ENCODE measurements around the gene SIVA1.

The SIVA1 gene

GRCh38 chr14:104776961-104777807, 24.2 kb downstream of the SIVA1 start:
- ChIA-PET CTCF (no interaction called here), POLR2A (no interaction called here)
- TF ChIP-seq CTBP1 (IDR thresholded peaks at IDR 0.05; ENCODE audit: borderline replicate concordance) (no peak), FOXA1 (IDR thresholded peaks at IDR 0.05) (no peak), ZNF384 (IDR thresholded peaks at IDR 0.05) (no peak), BHLHE40 (IDR thresholded peaks at IDR 0.05; ENCODE audit: borderline replicate concordance) (no peak), SUZ12 (IDR thresholded peaks at IDR 0.05) (no peak), FOXK2 (IDR thresholded peaks at IDR 0.05) (no peak), LEF1 (IDR thresholded peaks at IDR 0.05; ENCODE audit: borderline replicate concordance) (no peak), ELF4 (IDR thresholded peaks at IDR 0.05) (no peak), NFRKB (IDR thresholded peaks at IDR 0.05) (no peak), L3MBTL2 (conservative IDR thresholded peaks at IDR 0.05) (no peak), FOXM1 (IDR thresholded peaks at IDR 0.05; ENCODE audit: borderline replicate concordance) (no peak), SP1 (IDR thresholded peaks at IDR 0.05) (no peak), HDGF (IDR thresholded peaks at IDR 0.05; ENCODE audit: borderline replicate concordance) (no peak), ARNT (IDR thresholded peaks at IDR 0.05) (no peak), PKNOX1 (IDR thresholded peaks at IDR 0.05) (no peak), TARDBP (IDR thresholded peaks at IDR 0.05) (no peak)
- no peak for DNase-seq (ENCODE audit: extremely low spot score)

GRCh38 chr14:104777808-104778249, 24.9 kb downstream of the SIVA1 start:
- no peak for TF ChIP-seq L3MBTL2 (conservative IDR thresholded peaks at IDR 0.05)
- TF ChIP-seq ELF4 (IDR thresholded peaks at IDR 0.05): no peak
- TF ChIP-seq BHLHE40 (IDR thresholded peaks at IDR 0.05; ENCODE audit: borderline replicate concordance): no peak
- TF ChIP-seq CTBP1 (IDR thresholded peaks at IDR 0.05; ENCODE audit: borderline replicate concordance): no peak
- TF ChIP-seq NFRKB (IDR thresholded peaks at IDR 0.05): no peak
- TF ChIP-seq TARDBP (IDR thresholded peaks at IDR 0.05): no peak
- no peak for TF ChIP-seq SUZ12 (IDR thresholded peaks at IDR 0.05)
- TF ChIP-seq ARNT (IDR thresholded peaks at IDR 0.05): no peak
- no peak for TF ChIP-seq FOXA1 (IDR thresholded peaks at IDR 0.05)
- no peak for TF ChIP-seq FOXM1 (IDR thresholded peaks at IDR 0.05; ENCODE audit: borderline replicate concordance)
- TF ChIP-seq FOXK2 (IDR thresholded peaks at IDR 0.05): no peak
- no peak for TF ChIP-seq HDGF (IDR thresholded peaks at IDR 0.05; ENCODE audit: borderline replicate concordance)
- TF ChIP-seq SP1 (IDR thresholded peaks at IDR 0.05): no peak
- no peak for TF ChIP-seq PKNOX1 (IDR thresholded peaks at IDR 0.05)
- no peak for TF ChIP-seq ZNF384 (IDR thresholded peaks at IDR 0.05)
- no peak for TF ChIP-seq LEF1 (IDR thresholded peaks at IDR 0.05; ENCODE audit: borderline replicate concordance)
- DNase-seq (ENCODE audit: extremely low spot score): no peak
- ChIA-PET CTCF (no interaction called here), POLR2A (no interaction called here)

GRCh38 chr14:104778694-104779331, 25.9 kb downstream of the SIVA1 start:
- TF ChIP-seq BHLHE40 (IDR thresholded peaks at IDR 0.05; ENCODE audit: borderline replicate concordance) (no peak), PKNOX1 (IDR thresholded peaks at IDR 0.05) (no peak), FOXM1 (IDR thresholded peaks at IDR 0.05; ENCODE audit: borderline replicate concordance) (no peak), ELF4 (IDR thresholded peaks at IDR 0.05) (no peak), L3MBTL2 (conservative IDR thresholded peaks at IDR 0.05) (no peak), SUZ12 (IDR thresholded peaks at IDR 0.05) (no peak), TARDBP (IDR thresholded peaks at IDR 0.05) (no peak), HDGF (IDR thresholded peaks at IDR 0.05; ENCODE audit: borderline replicate concordance) (no peak), SP1 (IDR thresholded peaks at IDR 0.05) (no peak), ZNF384 (IDR thresholded peaks at IDR 0.05) (no peak)
- ChIA-PET CTCF (no interaction called here), POLR2A (interaction anchor here (0.8 kb wide), 1 partner anchor 27 kb away, joined by 3 read pairs; no protein-coding TSS in a partner anchor)
- DNase-seq (ENCODE audit: extremely low spot score): no peak

GRCh38 chr14:104779776-104780512, 27.0 kb downstream of the SIVA1 start:
- ChIA-PET POLR2A (interaction anchor here (0.7 to 0.8 kb wide), 2 partner anchors 26 to 255 kb away, joined by 3 read pairs; no protein-coding TSS in a partner anchor), CTCF (no interaction called here)
- TF ChIP-seq HDGF (IDR thresholded peaks at IDR 0.05; ENCODE audit: borderline replicate concordance): no peak
- no peak for TF ChIP-seq SUZ12 (IDR thresholded peaks at IDR 0.05)
- TF ChIP-seq SP1 (IDR thresholded peaks at IDR 0.05): no peak
- no peak for DNase-seq (ENCODE audit: extremely low spot score)

- no peak for TF ChIP-seq CTBP1 (IDR thresholded peaks at IDR 0.05; ENCODE audit: borderline replicate concordance)
- TF ChIP-seq ARNT (IDR thresholded peaks at IDR 0.05): no peak
- no peak for TF ChIP-seq PKNOX1 (IDR thresholded peaks at IDR 0.05)
- no peak for TF ChIP-seq NFRKB (IDR thresholded peaks at IDR 0.05)
- no peak for TF ChIP-seq L3MBTL2 (conservative IDR thresholded peaks at IDR 0.05)
- TF ChIP-seq FOXM1 (IDR thresholded peaks at IDR 0.05; ENCODE audit: borderline replicate concordance): no peak
- no peak for TF ChIP-seq FOXK2 (IDR thresholded peaks at IDR 0.05)
- TF ChIP-seq TARDBP (IDR thresholded peaks at IDR 0.05): no peak
- no peak for TF ChIP-seq ZNF384 (IDR thresholded peaks at IDR 0.05)
- no peak for TF ChIP-seq ELF4 (IDR thresholded peaks at IDR 0.05)
- no peak for TF ChIP-seq BHLHE40 (IDR thresholded peaks at IDR 0.05; ENCODE audit: borderline replicate concordance)
- TF ChIP-seq LEF1 (IDR thresholded peaks at IDR 0.05; ENCODE audit: borderline replicate concordance): no peak
- TF ChIP-seq SP1 (IDR thresholded peaks at IDR 0.05): no peak
- TF ChIP-seq HDGF (IDR thresholded peaks at IDR 0.05; ENCODE audit: borderline replicate concordance): no peak
- no peak for TF ChIP-seq FOXA1 (IDR thresholded peaks at IDR 0.05)
- TF ChIP-seq SUZ12 (IDR thresholded peaks at IDR 0.05): no peak
- no peak for DNase-seq (ENCODE audit: extremely low spot score)
- ChIA-PET CTCF (no interaction called here), POLR2A (interaction anchor here (0.8 kb wide), 1 partner anchor 27 kb away, joined by 3 read pairs; no protein-coding TSS in a partner anchor)
Observed at GRCh38 chr14:104780513-104781030, 27.6 kb downstream of the SIVA1 start.
